ENCODE measurements around the gene CMSS1.

- TF ChIP-seq POLR2A (IDR thresholded peaks at IDR 0.05; ENCODE audit: low read depth) (no peak), CTCF (IDR thresholded peaks at IDR 0.05) (no peak)
These were observed 26.1 kb downstream of the CMSS1 start for GRCh38 chr3:99843590-99844258.

All from esophagus muscularis mucosa (tissue), 3 donors.